ENCODE results near the gene CRLF1. TPM values are rescaled to one million over a fixed set of nuclear protein-coding genes. Genes with fewer than 3 reads are reported as not detected.
"Not testable (repeated sequence)": the region's sequence is repeated elsewhere in the genome, so short reads cannot be mapped to it uniquely, and the experiment has no call there.

The CRLF1 gene
- total RNA-seq, 2 experiments from 2014 or later, result not detected

DNA sequence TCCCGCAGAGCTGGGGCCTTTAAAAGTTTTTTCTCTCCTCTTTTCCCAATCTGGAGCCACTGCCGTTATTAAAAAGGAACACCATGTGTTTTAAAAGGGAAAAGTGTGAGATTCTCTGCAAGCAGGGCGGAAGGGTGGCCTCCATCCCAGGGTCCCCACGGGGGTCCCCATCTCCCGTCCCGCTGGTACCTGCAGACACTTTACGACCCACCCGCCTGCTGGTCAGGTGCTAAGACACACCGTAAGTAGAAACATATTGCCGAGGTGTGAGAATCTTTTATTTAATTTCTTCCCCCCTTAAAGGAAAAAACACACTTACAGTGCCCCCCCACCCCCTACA lies 1.8 kb downstream of the CRLF1 start:
- no peak overlapping the region for H3K27ac Mint-ChIP-seq
- H3K4me3 Mint-ChIP-seq, result no peak overlapping the region
- H3K9me3 Mint-ChIP-seq (ENCODE audit: insufficient read depth), result no peaks in the 10 kb centered on the region
- DNase-seq, result no peak
- peaks cover 61% of the 10 kb centered on the region for H3K27me3 Mint-ChIP-seq (ENCODE audit: low read depth)
- no peaks in the 10 kb centered on the region for H3K36me3 Mint-ChIP-seq (ENCODE audit: low read depth)
- CTCF ChIA-PET, result no interaction called here
- H3K4me1 Mint-ChIP-seq (ENCODE audit: low read depth), result peaks cover 7% of the 10 kb centered on the region
- POLR2A ChIA-PET, result interaction anchor here (0.5 to 0.6 kb wide), 2 partner anchors 382 to 463 kb away, joined by 3 read pairs; no protein-coding TSS in a partner anchor
- ATAC-seq, result no peak

DNA sequence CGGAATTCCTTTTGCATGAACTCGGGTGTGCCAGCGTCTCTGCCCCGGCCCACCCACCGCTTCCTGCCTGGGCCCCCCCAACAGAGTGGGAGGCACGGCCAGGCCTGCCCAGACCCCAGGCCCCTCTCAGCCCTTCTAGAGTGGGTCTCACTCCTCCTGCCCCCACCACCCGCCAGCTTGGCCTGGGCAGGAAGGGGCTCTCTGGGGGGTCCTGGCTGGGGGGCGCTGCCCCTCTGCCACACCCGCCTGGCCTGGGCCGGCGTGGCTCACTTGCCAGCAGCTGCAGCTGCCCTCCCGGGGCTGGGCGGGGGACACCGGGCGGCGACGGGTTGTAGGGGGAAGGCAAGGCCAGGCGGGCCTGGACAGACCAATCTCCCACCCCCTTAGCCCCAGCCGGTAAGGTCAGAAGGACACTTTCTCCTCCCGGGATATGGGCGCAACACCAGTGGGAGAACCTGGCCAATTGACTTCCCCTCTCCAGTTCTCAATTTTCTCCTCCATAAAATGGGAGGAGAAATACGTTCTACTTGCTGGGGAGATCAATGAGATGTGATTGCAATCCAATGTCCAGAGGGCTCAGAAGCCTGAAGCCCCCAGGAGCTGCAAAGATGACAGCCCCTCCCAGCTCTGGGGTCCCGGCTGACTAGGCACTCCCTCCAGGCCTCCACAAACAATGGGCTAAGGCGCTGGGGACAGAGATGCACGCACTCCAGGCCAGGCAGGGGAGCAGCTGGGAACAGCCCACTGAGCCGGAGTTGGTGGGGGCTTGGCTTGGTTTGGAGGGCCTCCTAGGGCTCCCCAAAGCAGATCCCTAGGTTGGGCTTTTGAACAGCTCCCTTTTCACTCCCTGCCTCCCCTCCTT lies 2.4 kb downstream of the CRLF1 start:
- no peaks in the 10 kb centered on the region for H3K9me3 Mint-ChIP-seq (ENCODE audit: insufficient read depth)
- H3K4me1 Mint-ChIP-seq (ENCODE audit: low read depth), result peaks cover 7% of the 10 kb centered on the region
- ATAC-seq, result no peak
- H3K36me3 Mint-ChIP-seq (ENCODE audit: low read depth), result no peaks in the 10 kb centered on the region
- no peak overlapping the region for H3K27ac Mint-ChIP-seq
- H3K27me3 Mint-ChIP-seq (ENCODE audit: low read depth), result peaks cover 55% of the 10 kb centered on the region
- H3K4me3 Mint-ChIP-seq, result no peak overlapping the region
- CTCF ChIA-PET, result no interaction called here
- POLR2A ChIA-PET, result interaction anchor here (0.5 to 0.6 kb wide), 2 partner anchors 381 to 463 kb away, joined by 3 read pairs; no protein-coding TSS in a partner anchor
- DNase-seq, result no peak

DNA sequence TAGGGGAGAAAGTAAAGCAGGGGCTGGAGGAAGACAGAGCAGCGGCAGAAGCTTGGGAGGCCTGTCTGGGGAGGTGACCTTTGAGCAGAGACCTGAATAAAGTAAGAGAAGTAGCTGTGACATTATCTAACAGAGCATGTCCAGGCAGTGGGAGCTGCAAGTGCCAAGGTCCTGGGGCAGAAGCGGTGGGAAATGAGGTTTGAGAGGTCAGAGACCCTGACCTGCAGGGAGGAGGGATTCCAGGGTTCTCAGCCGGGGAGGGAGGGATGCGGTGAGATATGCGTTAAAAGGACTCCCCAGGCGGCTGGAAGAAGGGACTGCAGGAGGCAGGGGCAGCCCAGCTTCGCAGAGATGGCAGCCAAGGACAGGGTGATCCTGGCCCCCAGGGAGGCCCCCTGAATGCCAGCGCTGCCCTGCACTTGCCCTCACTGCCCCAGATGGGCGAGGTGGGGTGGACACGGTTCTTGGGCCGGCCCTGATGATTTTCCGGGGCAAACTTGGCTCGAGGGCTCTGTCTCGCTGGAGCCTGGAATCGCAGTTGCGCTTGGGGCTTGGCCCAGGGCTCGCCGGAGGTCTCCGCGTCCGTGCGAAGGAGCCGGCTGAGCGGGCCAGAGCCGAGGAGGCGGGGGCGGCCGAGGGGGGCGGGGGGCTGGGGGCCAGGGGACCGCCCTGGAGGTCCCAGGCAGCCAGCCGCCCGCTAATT lies 3.2 kb downstream of the CRLF1 start:
- ATAC-seq, result peak; percentile 46
- peak; percentile 34 for DNase-seq
- no peak overlapping the region for H3K4me3 Mint-ChIP-seq
- no peak overlapping the region for H3K27ac Mint-ChIP-seq
- peaks cover 47% of the 10 kb centered on the region for H3K27me3 Mint-ChIP-seq (ENCODE audit: low read depth)
- ChIA-PET POLR2A (no interaction called here), CTCF (interaction anchor here (0.8 kb wide), 1 partner anchor 12 kb away, joined by 3 read pairs; no protein-coding TSS in a partner anchor)
- H3K4me1 Mint-ChIP-seq (ENCODE audit: low read depth), result peaks cover 7% of the 10 kb centered on the region
- no peaks in the 10 kb centered on the region for H3K9me3 Mint-ChIP-seq (ENCODE audit: insufficient read depth)
- no peaks in the 10 kb centered on the region for H3K36me3 Mint-ChIP-seq (ENCODE audit: low read depth)

DNA sequence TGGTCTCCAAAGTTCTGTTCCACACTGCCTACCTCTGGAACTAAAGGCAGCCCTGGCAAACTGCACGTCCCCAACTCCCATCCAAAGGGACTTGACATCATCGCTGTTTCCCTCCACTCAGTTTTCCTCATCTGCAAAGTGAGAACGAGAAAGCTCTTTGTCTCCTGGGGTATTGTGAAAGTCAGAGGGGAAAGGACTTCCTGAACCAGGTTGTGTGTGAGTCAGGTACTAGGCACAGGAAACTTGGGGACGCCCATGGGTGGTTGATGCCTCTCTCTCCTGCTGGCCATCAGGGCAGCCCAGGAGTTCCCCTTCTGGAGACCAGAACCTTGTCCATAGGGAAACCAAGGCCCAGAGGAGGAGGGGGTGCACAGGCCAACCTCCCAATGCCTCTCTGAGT lies 4.7 kb downstream of the CRLF1 start:
- CTCF ChIA-PET, result no interaction called here

DNA sequence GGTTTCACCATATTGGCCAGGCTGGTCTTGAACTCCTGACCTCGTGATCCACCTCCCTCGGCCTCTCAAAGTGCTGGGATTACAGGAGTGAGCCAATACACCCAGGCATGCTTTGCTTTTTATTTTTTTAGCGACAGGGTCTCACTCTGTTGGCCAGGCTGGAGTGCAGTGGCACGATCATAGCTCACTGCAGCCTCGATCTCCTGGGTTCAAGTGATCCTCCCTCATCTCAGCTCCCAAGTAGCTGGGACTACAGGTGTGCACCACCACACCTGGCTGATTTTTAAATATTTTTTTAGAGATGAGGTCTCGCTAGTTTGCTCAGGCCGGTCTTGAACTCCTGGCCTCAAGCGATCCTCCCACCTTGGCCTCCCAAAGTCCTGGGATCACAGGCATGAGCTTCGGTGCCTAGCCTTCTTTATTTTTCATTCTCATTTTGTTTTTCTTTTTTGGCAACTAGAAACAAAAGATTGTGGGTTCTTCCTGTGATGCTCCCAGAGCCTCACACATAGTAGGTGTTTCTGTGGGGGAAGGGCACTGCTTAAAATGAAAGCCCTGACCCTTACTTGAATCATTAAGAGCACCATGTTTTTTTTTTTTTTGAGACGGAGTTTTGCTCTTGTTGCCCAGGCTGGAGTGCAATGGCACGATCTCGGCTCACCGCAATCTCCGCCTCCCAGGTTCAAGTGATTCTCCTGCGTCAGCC lies 5.8 kb downstream of the CRLF1 start:
- H3K27ac Mint-ChIP-seq; POLR2A ChIA-PET; DNase-seq; H3K9me3 Mint-ChIP-seq (ENCODE audit: insufficient read depth); H3K4me3 Mint-ChIP-seq; H3K36me3 Mint-ChIP-seq (ENCODE audit: low read depth); ATAC-seq: not testable (repeated sequence)
- CTCF ChIA-PET, result interaction anchor here (0.6 kb wide), 1 partner anchor 247 kb away, joined by 3 read pairs; no protein-coding TSS in a partner anchor
- Mint-ChIP-seq H3K27me3 (ENCODE audit: low read depth) (peaks cover 32% of the 10 kb centered on the region), H3K4me1 (ENCODE audit: low read depth) (peaks cover 14% of the 10 kb centered on the region)

More for the DNA sequence above, 4.7 kb downstream of the CRLF1 start:
- no peak for DNase-seq
- Mint-ChIP-seq H3K27ac (no peak overlapping the region), H3K36me3 (ENCODE audit: low read depth) (no peaks in the 10 kb centered on the region), H3K27me3 (ENCODE audit: low read depth) (peaks cover 33% of the 10 kb centered on the region), H3K9me3 (ENCODE audit: insufficient read depth) (no peaks in the 10 kb centered on the region), H3K4me3 (no peak overlapping the region), H3K4me1 (ENCODE audit: low read depth) (peaks cover 7% of the 10 kb centered on the region)
- POLR2A ChIA-PET, result no interaction called here
- no peak for ATAC-seq

DNA sequence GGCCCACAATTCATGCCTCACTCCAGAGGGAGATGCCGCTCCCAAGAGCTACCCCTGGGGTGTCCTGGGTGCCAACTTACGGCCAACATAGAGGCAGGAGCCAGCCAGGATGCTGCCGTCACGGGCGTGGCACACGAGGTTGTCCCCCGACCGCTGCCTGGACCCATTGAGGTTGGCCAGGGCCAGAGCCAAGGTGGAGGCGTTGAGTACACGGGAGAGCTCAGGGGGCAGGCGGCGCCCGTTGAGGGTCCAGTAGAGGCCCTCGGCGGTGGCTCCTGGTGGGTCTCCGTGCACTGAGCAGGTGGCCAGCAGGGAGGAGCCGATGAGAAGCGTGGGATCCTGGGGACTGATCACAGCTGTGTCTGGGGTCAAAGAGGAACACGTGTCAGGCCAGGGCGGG lies 7.1 kb downstream of the CRLF1 start:
- DNase-seq (no peak), ATAC-seq (no peak)
- Mint-ChIP-seq H3K27ac (no peak overlapping the region), H3K4me1 (ENCODE audit: low read depth) (peaks cover 17% of the 10 kb centered on the region), H3K27me3 (ENCODE audit: low read depth) (peaks cover 22% of the 10 kb centered on the region), H3K4me3 (no peak overlapping the region), H3K9me3 (ENCODE audit: insufficient read depth) (no peaks in the 10 kb centered on the region), H3K36me3 (ENCODE audit: low read depth) (no peaks in the 10 kb centered on the region)
- POLR2A ChIA-PET, result interaction anchor here (0.7 kb wide), 1 partner anchor 879 kb away, joined by 4 read pairs; no protein-coding TSS in a partner anchor
- CTCF ChIA-PET, result interaction anchor here (1.3 kb wide), 1 partner anchor 11 kb away, joined by 5 read pairs; the partner anchor contains the start of gene REX1BD

DNA sequence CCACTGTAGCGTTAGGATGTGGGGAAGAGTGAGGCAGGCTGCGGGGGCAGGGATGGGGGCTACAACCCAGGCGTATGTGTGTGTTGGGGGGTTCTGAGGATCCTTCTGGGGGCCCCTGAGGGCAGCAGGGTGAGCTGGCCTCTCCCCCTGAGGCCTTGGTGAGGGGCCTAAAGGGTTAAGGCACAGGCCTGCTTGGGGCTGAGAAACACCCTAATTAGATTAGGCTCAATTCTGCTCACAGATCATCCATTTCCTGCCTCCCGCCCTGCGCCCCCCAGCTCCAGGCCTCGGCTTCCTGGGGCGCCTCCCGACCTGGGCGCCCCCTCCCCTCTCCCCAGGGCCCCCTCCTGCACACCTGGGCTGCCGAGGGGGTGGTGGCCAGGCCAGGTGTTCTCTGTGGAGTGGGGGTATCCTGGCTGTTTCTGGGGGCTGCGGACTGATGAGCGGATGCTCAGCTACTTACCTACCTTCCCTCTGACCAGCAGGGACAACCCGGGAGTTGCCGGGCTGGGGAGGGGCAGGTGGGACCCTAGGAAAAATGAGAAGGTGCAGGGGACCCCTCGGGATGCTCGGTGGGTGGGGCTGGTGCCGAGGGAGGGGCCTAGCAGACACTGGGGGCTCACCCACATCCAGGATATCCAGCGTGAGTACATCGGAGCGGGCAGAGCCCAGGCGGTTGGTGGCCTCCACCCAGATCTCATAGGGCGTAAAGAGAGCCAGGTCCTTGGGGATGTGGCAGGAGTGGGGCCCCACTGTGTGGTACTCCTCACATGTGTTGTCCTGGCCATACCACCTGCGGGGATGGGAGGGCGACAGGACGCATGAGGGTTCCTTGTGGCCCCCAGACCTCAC lies 8.6 kb downstream of the CRLF1 start:
- peaks cover 18% of the 10 kb centered on the region for H3K4me1 Mint-ChIP-seq (ENCODE audit: low read depth)
- ATAC-seq (no peak), DNase-seq (no peak)
- peaks cover 15% of the 10 kb centered on the region for H3K27me3 Mint-ChIP-seq (ENCODE audit: low read depth)
- H3K36me3 Mint-ChIP-seq (ENCODE audit: low read depth), result no peaks in the 10 kb centered on the region
- POLR2A ChIA-PET, result no interaction called here
- no peak overlapping the region for H3K4me3 Mint-ChIP-seq
- CTCF ChIA-PET, result interaction anchor here (1.3 kb wide), 1 partner anchor 75 kb away, joined by 3 read pairs; no protein-coding TSS in a partner anchor
- no peaks in the 10 kb centered on the region for H3K9me3 Mint-ChIP-seq (ENCODE audit: insufficient read depth)
- H3K27ac Mint-ChIP-seq, result no peak overlapping the region

DNA sequence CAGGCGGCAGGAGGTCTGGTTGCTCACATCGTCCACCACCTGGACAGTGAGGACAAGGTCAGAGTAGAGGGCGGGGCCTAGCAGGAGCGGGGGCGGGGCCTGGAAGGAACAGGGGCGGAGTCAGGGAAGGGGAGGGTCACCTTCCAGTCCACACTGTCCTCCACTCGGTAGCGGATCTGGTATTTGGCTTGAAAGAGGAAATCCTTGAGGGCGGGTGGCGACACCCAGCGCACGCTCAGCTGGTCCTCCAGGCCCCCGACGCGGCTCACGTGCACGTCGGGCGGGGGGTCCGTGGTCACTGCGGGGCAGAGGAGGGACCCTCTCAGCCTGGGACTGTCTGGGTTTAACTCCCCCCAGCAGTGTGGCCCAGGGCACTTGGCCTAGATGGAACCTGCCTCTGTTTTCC lies 9.8 kb downstream of the CRLF1 start:
- no peak overlapping the region for H3K4me3 Mint-ChIP-seq
- POLR2A ChIA-PET, result no interaction called here

DNA sequence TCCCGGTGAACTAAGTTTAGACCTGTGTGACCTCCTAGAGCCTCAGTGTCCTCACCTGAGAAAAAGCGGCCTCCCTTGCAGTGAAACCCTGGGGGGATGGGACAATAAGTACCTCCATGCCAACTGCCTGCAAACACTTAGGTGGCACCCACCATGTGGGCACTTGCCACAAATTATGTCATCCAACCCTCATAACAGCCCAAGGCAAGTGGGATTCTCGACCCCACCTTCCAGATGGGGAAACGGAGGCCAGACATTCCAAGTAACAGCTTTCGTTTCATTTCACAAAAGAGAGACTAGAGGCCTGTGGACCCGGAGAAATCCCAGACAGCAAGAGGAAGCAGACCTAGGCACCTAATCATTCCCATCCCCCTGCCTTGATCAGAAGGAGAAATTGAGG lies 11.1 kb downstream of the CRLF1 start:
- ChIA-PET CTCF (interaction anchor here (1.3 to 2.1 kb wide), 2 partner anchors 10 to 252 kb away, joined by 5 to 8 read pairs; no protein-coding TSS in a partner anchor), POLR2A (interaction anchor here (1.0 kb wide), 1 partner anchor 40 kb away, joined by 3 read pairs; no protein-coding TSS in a partner anchor)
- ATAC-seq (no peak), DNase-seq (no peak)
- peaks cover 12% of the 10 kb centered on the region for H3K36me3 Mint-ChIP-seq (ENCODE audit: low read depth)
- peaks cover 21% of the 10 kb centered on the region for H3K4me1 Mint-ChIP-seq (ENCODE audit: low read depth)
- no peak overlapping the region for H3K4me3 Mint-ChIP-seq
- peaks cover 2% of the 10 kb centered on the region for H3K27me3 Mint-ChIP-seq (ENCODE audit: low read depth)
- H3K27ac Mint-ChIP-seq, result no peak overlapping the region
- no peaks in the 10 kb centered on the region for H3K9me3 Mint-ChIP-seq (ENCODE audit: insufficient read depth)

More for the DNA sequence above, 9.8 kb downstream of the CRLF1 start:
- CTCF ChIA-PET, result interaction anchor here (0.8 kb wide), 1 partner anchor 127 kb away, joined by 3 read pairs; no protein-coding TSS in a partner anchor
- Mint-ChIP-seq H3K27ac (no peak overlapping the region), H3K4me1 (ENCODE audit: low read depth) (peaks cover 18% of the 10 kb centered on the region), H3K36me3 (ENCODE audit: low read depth) (peaks cover 5% of the 10 kb centered on the region), H3K9me3 (ENCODE audit: insufficient read depth) (no peaks in the 10 kb centered on the region), H3K27me3 (ENCODE audit: low read depth) (peaks cover 5% of the 10 kb centered on the region)
- DNase-seq (no peak), ATAC-seq (peak; percentile 15)

DNA sequence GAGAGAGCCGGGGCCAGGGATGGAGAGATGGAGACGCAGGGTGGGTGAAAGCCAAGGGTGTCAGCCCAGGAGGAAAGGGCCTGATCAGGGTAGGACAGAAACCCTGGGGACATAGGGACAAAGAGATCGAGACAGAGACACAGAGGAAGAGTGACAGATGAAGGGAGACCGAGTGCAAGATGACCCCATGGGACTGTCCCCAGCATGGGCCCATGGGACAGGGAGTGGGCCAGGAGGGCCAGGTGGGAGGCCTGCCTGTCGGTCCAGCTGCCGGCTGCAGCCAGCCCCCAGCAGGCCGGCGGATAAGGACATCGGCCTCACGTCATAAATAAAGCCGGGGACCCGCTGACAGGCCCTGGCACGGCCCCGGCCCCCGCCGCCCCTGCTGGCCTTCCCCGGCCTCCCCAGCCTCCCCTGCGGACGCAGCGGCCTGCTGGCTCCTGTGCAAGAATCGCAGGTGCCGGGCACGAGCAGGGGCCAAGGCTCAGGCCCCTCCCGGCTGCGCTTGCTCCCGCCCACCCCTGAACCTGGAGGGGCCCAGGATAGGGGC lies 11.7 kb downstream of the CRLF1 start:
- H3K36me3 Mint-ChIP-seq (ENCODE audit: low read depth), result peaks cover 15% of the 10 kb centered on the region

More for the DNA sequence above, 11.7 kb downstream of the CRLF1 start:
- ChIA-PET POLR2A (interaction anchor here (1.0 kb wide), 1 partner anchor 41 kb away, joined by 3 read pairs; no protein-coding TSS in a partner anchor), CTCF (interaction anchor here (1.1 to 2.6 kb wide), 6 partner anchors 10 to 252 kb away, joined by 3 to 23 read pairs (median 8); partner anchors contain the start of genes ELL and UBA52)
- Mint-ChIP-seq H3K4me1 (ENCODE audit: low read depth) (peaks cover 24% of the 10 kb centered on the region), H3K27me3 (ENCODE audit: low read depth) (peaks cover 2% of the 10 kb centered on the region), H3K27ac (no peak overlapping the region), H3K9me3 (ENCODE audit: insufficient read depth) (no peaks in the 10 kb centered on the region), H3K4me3 (peak overlapping the region; percentile 64)
- ATAC-seq (peak; percentile 10), DNase-seq (no peak)

All from activated CD8-positive, alpha-beta T cell treated with anti-CD3 and anti-CD28 coated beads, Interleukin-2, amount 10 ng/mL, durations not matched to agents 7 days and 5 days (primary cell).